ENCODE data around the gene TMEM131L.
"Not testable (repeated sequence)": the region's sequence is repeated elsewhere in the genome, so short reads cannot be mapped to it uniquely, and the experiment has no call there.

TMEM131L gene

GRCh38 chr4:153539422-153539821 lies 73.3 kb downstream of the TMEM131L start:
- DNase-seq (ENCODE audit: low read depth, low spot score) = no peak

GRCh38 chr4:153541456-153542096 lies 75.4 kb downstream of the TMEM131L start:
- no peak for DNase-seq (ENCODE audit: low read depth, low spot score)

GRCh38 chr4:153542131-153542530 lies 76.0 kb downstream of the TMEM131L start:
- no peak for DNase-seq (ENCODE audit: low read depth, low spot score)

GRCh38 chr4:153542834-153543233 lies 76.7 kb downstream of the TMEM131L start:
- DNase-seq (ENCODE audit: low read depth, low spot score) = no peak

- no peak for DNase-seq (ENCODE audit: low read depth, low spot score)
Measured at GRCh38 chr4:153543351-153543750, 77.2 kb downstream of the TMEM131L start.

GRCh38 chr4:153545822-153546221 lies 79.7 kb downstream of the TMEM131L start:
- DNase-seq (ENCODE audit: low read depth, low spot score) = no peak

- DNase-seq (ENCODE audit: low read depth, low spot score) = no peak
Measured at GRCh38 chr4:153546280-153546679, 80.1 kb downstream of the TMEM131L start.

GRCh38 chr4:153547520-153547919 lies 81.4 kb downstream of the TMEM131L start:
- no peak for DNase-seq (ENCODE audit: low read depth, low spot score)

GRCh38 chr4:153548907-153549306 lies 82.7 kb downstream of the TMEM131L start:
- DNase-seq (ENCODE audit: low read depth, low spot score) = not testable (repeated sequence)

GRCh38 chr4:153549405-153549804 lies 83.2 kb downstream of the TMEM131L start:
- DNase-seq (ENCODE audit: low read depth, low spot score) = no peak

- no peak for DNase-seq (ENCODE audit: low read depth, low spot score)
Measured at GRCh38 chr4:153553155-153553818, 87.1 kb downstream of the TMEM131L start.

- DNase-seq (ENCODE audit: low read depth, low spot score) = no peak
Measured at GRCh38 chr4:153553819-153554170, 87.6 kb downstream of the TMEM131L start.

GRCh38 chr4:153555730-153556434 lies 89.7 kb downstream of the TMEM131L start:
- no peak for DNase-seq (ENCODE audit: low read depth, low spot score)

- DNase-seq (ENCODE audit: low read depth, low spot score) = no peak
Measured at GRCh38 chr4:153556435-153556815, 90.3 kb downstream of the TMEM131L start.

GRCh38 chr4:153560908-153561307 lies 94.7 kb downstream of the TMEM131L start:
- no peak for DNase-seq (ENCODE audit: low read depth, low spot score)

GRCh38 chr4:153564630-153565525 lies 98.7 kb downstream of the TMEM131L start:
- DNase-seq (ENCODE audit: low read depth, low spot score) = no peak

- DNase-seq (ENCODE audit: low read depth, low spot score) = no peak
Measured at GRCh38 chr4:153566631-153567150, 100.5 kb downstream of the TMEM131L start.

- DNase-seq (ENCODE audit: low read depth, low spot score) = not testable (repeated sequence)
Measured at GRCh38 chr4:153567660-153568059, 101.5 kb downstream of the TMEM131L start.

GRCh38 chr4:153570228-153570973 lies 104.2 kb downstream of the TMEM131L start:
- DNase-seq (ENCODE audit: low read depth, low spot score) = no peak

- no peak for DNase-seq (ENCODE audit: low read depth, low spot score)
Measured at GRCh38 chr4:153571006-153571545, 104.9 kb downstream of the TMEM131L start.

GRCh38 chr4:153572609-153573008 lies 106.4 kb downstream of the TMEM131L start:
- no peak for DNase-seq (ENCODE audit: low read depth, low spot score)

Data from activated naive CD8-positive, alpha-beta T cell treated with anti-CD3 and anti-CD28 coated beads, Interleukin-2, amount 50 U/mL, for 16 hours (primary cell).